AG09319 (cell line): Measurements from ENCODE around the gene CHMP1B.

Source experiments
- DNase-seq: peaks from one replicate; pipeline ENCODE4 v3.0.0-alpha.2; 2010; ENCODE audit warnings: low read depth; ENCODE audit errors: extremely low read depth
- TF ChIP-seq, protein P1 (sequence below): IDR thresholded peaks from 2 replicates; pipeline ENCODE4 v1.5.1; 2011; ENCODE audit warnings: low read depth, mild to moderate bottlenecking, inconsistent platforms, low read length, moderate library complexity

CHMP1B gene

DNA sequence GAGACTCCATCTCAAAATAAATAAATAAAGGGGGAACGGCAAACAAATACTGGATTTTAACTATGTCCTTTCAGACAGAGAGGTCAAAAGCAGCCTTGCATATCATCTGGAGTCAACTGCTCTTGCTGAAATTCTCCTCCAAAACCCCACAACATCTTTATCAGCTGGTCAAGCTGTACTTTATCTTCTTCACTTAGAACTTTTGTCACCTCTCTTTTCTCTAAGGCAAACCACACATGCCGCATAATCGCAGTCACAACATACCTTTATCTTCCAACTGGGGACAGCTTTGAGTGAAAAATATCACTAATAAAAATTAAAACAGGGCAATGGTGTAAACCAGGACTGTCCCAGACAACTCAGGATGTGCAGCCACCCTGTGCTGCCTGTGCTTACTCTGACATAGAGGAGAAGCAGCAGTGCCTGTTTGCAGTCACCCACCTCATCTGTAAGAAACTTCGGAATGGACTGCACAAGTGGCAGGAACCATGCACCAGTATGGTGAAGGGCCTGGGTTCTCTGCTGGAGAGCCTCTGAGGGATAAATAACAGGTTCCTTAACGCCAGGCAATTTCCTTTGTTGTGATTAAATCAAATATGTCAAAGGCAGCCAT lies 50.7 kb downstream of the CHMP1B start:
- TF ChIP-seq, protein P1, sequence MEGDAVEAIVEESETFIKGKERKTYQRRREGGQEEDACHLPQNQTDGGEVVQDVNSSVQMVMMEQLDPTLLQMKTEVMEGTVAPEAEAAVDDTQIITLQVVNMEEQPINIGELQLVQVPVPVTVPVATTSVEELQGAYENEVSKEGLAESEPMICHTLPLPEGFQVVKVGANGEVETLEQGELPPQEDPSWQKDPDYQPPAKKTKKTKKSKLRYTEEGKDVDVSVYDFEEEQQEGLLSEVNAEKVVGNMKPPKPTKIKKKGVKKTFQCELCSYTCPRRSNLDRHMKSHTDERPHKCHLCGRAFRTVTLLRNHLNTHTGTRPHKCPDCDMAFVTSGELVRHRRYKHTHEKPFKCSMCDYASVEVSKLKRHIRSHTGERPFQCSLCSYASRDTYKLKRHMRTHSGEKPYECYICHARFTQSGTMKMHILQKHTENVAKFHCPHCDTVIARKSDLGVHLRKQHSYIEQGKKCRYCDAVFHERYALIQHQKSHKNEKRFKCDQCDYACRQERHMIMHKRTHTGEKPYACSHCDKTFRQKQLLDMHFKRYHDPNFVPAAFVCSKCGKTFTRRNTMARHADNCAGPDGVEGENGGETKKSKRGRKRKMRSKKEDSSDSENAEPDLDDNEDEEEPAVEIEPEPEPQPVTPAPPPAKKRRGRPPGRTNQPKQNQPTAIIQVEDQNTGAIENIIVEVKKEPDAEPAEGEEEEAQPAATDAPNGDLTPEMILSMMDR = no peak
- DNase-seq = no peak

DNA sequence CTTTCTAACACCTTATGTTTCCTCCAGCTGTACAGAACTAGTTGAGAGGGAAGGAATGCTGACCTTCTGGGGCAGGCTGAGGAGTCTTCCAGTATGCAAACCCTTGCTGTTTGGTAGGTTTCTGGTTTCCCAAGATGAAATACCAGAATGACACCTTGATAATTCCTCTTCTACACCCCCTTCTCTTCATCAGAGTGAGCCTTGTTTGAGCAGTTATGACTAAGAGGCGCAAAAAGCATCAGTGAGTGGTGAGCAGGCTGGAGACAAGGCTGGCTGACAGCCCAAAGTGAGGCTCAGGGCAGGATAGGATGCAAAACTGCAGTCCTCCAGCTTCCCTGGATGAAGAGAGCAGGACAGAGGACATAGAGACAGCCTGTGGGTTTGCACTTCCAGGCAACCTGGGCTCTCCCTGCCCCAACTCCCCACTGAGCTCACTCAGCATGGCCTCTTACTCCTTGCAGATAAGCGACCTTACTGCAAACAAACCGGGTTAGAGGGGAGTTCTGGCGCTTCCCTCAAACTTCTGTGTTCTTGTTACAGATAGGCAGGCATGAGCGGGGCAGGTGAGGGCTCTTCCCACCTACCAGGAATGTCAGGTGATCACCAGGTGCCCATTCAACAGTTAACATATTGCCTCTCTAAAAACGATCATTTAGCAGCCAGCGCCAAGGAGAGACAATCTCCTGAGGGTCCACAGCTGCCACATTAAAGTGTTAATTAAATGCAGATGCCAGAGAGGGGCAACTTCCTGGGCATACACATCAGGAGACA lies 51.5 kb downstream of the CHMP1B start:
- TF ChIP-seq, protein P1 = no peak
- no peak for DNase-seq
